ENCODE results near the gene CACNA1S.

The CACNA1S gene

DNA sequence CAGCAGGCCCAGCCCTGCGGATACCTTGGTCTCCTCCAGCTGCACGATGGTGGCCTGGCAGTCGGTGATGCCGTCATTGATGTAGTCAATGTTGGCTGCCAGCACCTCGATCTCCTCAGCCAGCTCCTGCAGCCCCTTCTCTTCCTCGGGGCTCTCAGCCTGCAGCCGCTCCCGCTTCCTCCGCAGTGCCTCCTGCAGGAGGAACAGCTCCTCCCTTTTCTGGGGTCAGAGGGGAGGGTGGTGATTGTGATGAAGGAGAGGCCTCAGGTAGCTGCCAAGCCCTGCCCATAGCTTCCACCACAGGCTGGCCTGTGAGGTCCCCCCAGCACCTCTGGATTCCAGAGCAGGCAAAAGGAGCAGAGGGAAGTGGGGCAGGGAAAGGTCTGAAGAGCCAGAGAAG is 122.1 kb downstream of the CACNA1S start:
- DNase-seq (ENCODE audit: low read depth in 2 of 2, low spot score in 1 of 2), result no peak

All from stimulated activated CD8-positive, alpha-beta memory T cell treated with anti-CD3 and anti-CD28 coated beads, Interleukin-4, amount 100 ng/mL, for 1 hour (primary cell).